HepG2 (cell line): ENCODE data around the gene NEU1. TPM values are rescaled to one million over a fixed set of nuclear protein-coding genes. Genes with fewer than 3 reads are reported as not detected.

Experiments used
- ADNP ChIP-seq: sonication (generic); formaldehyde crosslinking; IDR thresholded peaks from 2 replicates; pipeline ENCODE4 v1.4.0; 2020; ENCODE audit warnings: missing genetic modification reagents
- ARNT ChIP-seq: fragments of 450-650 bp; IDR thresholded peaks from 2 replicates; pipeline ENCODE4 v1.6.1; 2017
- FOXO4 ChIP-seq: sonication (generic); formaldehyde crosslinking; conservative IDR thresholded peaks from 2 replicates; pipeline ENCODE4 v1.8.1; 2023; ENCODE audit warnings: missing genetic modification reagents
- JUND ChIP-seq: sonication (generic); formaldehyde crosslinking; IDR thresholded peaks from 2 replicates; pipeline ENCODE4 v1.8.0; 2022; ENCODE audit warnings: mild to moderate bottlenecking, missing genetic modification reagents
- MAFG ChIP-seq: sonication (generic); formaldehyde crosslinking; IDR thresholded peaks from 2 replicates; pipeline ENCODE4 v1.5.1; 2020; ENCODE audit warnings: mild to moderate bottlenecking, missing genetic modification reagents
- MXD4 ChIP-seq: IDR thresholded peaks from 2 replicates; pipeline ENCODE4 v1.6.1; 2016; ENCODE audit warnings: mild to moderate bottlenecking, missing biosample characterization, missing genetic modification reagents
- PRPF4 ChIP-seq: fragments of 200-400 bp; formaldehyde crosslinking; IDR thresholded peaks from 2 replicates; pipeline ENCODE4 v1.6.1; 2016; ENCODE audit warnings: low read length, low read depth; ENCODE audit not compliant: poor library complexity, severe bottlenecking
- THAP9 ChIP-seq: sonication (generic); formaldehyde crosslinking; IDR thresholded peaks from 2 replicates; pipeline ENCODE4; 2020; ENCODE audit warnings: missing genetic modification reagents, mild to moderate bottlenecking, borderline replicate concordance
- ZNF263 ChIP-seq: sonication (generic); formaldehyde crosslinking; IDR thresholded peaks from 2 replicates; pipeline ENCODE4 v1.4.0; 2020; ENCODE audit warnings: missing genetic modification reagents
- ZNF276 ChIP-seq: sonication (generic); formaldehyde crosslinking; IDR thresholded peaks from 2 replicates; pipeline ENCODE4 v1.4.0; 2020; ENCODE audit warnings: mild to moderate bottlenecking, low read depth, missing genetic modification reagents
- ZNF292 ChIP-seq: sonication (generic); formaldehyde crosslinking; IDR thresholded peaks from 2 replicates; pipeline ENCODE4 v1.8.1; 2022; ENCODE audit warnings: mild to moderate bottlenecking, low read depth, missing genetic modification reagents, borderline replicate concordance
- ZNF430 ChIP-seq: sonication (generic); formaldehyde crosslinking; IDR thresholded peaks from 2 replicates; pipeline ENCODE4 v1.9.0; 2021; ENCODE audit warnings: mild to moderate bottlenecking, missing genetic modification reagents
- ZNF530 ChIP-seq: sonication (generic); formaldehyde crosslinking; IDR thresholded peaks from 2 replicates; pipeline ENCODE4 v1.5.0; 2020; ENCODE audit warnings: low read depth, mild to moderate bottlenecking, missing genetic modification reagents
- ZNF614 ChIP-seq: IDR thresholded peaks from 2 replicates; pipeline ENCODE4 v1.6.1; 2018; ENCODE audit warnings: missing biosample characterization, missing genetic modification reagents, inconsistent platforms, borderline replicate concordance
- ZNF724P ChIP-seq: sonication (generic); formaldehyde crosslinking; IDR thresholded peaks from 2 replicates; pipeline ENCODE4 v1.8.0; 2022; ENCODE audit warnings: missing genetic modification reagents, borderline replicate concordance
- ZNF781 ChIP-seq: sonication (generic); formaldehyde crosslinking; IDR thresholded peaks from 2 replicates; pipeline ENCODE4 v1.5.1; 2020; ENCODE audit warnings: borderline replicate concordance, mild to moderate bottlenecking, missing genetic modification reagents; ENCODE audit errors: not compliant biosample characterization
- ZSCAN12 ChIP-seq: sonication (generic); formaldehyde crosslinking; IDR thresholded peaks from 2 replicates; pipeline ENCODE4 v1.9.0; 2021; ENCODE audit warnings: mild to moderate bottlenecking, missing genetic modification reagents
- ZSCAN29 ChIP-seq: sonication (generic); formaldehyde crosslinking; conservative IDR thresholded peaks from 2 replicates; pipeline ENCODE4 v1.4.0; 2020; ENCODE audit warnings: mild to moderate bottlenecking, missing genetic modification reagents
- polyA plus RNA-seq, 8 experiments: library from polyadenylated mRNA; depleted of rRNA in 3 of 8; stranded (reverse) in 7 of 8; unstranded in 1 of 8; fragments of >200 nt; fragmentation: Illumina TruSeq in 4 of 8; extraction: Trizol in 4 of 8; gene quantifications; 2 replicates each; pipeline versions ENCODE4 v1.2.1 to v1.2.3, GENCODE V29; 2011 to 2016; ENCODE audit warnings: low read depth in 4 of 8, missing spikeins in 1 of 8, mixed read lengths in 1 of 8; ENCODE audit not compliant: insufficient read depth in 1 of 8
- total RNA-seq, 5 experiments: library from RNA; depleted of rRNA; stranded (reverse); fragments of >200 nt; fragmentation: Illumina TruSeq; extraction: Trizol; gene quantifications; 2 replicates each; pipeline ENCODE4 v1.2.3, GENCODE V29; 2016; ENCODE audit warnings: low read depth in 1 of 5
- TF ChIP-seq, protein P1 (sequence below): sonication (generic); formaldehyde crosslinking; IDR thresholded peaks from 2 replicates; pipeline ENCODE4 v1.4.0; 2020; ENCODE audit warnings: missing genetic modification reagents

NEU1 gene
- total and polyA plus RNA-seq, 2 of the 13 experiments (the other 11 are each of a cell fraction or from before 2014, with no cell fraction given), result 215 to 297 TPM

GRCh38 chr6:31834367-31835250, 28.0 kb downstream of the NEU1 start (continued):
- TF ChIP-seq THAP9 (CRISPR knock-in tag), result peak; percentile 83; the same call in 1 of the 2 replicates
- TF ChIP-seq ARNT, result no peak
- no peak for TF ChIP-seq PRPF4
- TF ChIP-seq MAFG, result no peak
- TF ChIP-seq ZSCAN29, result peak; percentile 67; the same call in 1 of the 2 replicates
- TF ChIP-seq ZSCAN12 (CRISPR knock-in tag), result peak; percentile 92
- TF ChIP-seq JUND, result peak; percentile 60
- peak; percentile 32; the same call in 1 of the 2 replicates for TF ChIP-seq ZNF263 (CRISPR knock-in tag)
- TF ChIP-seq ZNF276 (CRISPR knock-in tag), result 0 out of 2 replicates have a peak, but pooled peaks have one; percentile 69
- 0 out of 2 replicates have a peak, but pooled peaks have one; percentile 45 for TF ChIP-seq ADNP
- TF ChIP-seq ZNF530 (CRISPR knock-in tag), result peak; percentile 32; the same call in 1 of the 2 replicates
- TF ChIP-seq FOXO4 (CRISPR knock-in tag), result no peak
- TF ChIP-seq, protein P1, sequence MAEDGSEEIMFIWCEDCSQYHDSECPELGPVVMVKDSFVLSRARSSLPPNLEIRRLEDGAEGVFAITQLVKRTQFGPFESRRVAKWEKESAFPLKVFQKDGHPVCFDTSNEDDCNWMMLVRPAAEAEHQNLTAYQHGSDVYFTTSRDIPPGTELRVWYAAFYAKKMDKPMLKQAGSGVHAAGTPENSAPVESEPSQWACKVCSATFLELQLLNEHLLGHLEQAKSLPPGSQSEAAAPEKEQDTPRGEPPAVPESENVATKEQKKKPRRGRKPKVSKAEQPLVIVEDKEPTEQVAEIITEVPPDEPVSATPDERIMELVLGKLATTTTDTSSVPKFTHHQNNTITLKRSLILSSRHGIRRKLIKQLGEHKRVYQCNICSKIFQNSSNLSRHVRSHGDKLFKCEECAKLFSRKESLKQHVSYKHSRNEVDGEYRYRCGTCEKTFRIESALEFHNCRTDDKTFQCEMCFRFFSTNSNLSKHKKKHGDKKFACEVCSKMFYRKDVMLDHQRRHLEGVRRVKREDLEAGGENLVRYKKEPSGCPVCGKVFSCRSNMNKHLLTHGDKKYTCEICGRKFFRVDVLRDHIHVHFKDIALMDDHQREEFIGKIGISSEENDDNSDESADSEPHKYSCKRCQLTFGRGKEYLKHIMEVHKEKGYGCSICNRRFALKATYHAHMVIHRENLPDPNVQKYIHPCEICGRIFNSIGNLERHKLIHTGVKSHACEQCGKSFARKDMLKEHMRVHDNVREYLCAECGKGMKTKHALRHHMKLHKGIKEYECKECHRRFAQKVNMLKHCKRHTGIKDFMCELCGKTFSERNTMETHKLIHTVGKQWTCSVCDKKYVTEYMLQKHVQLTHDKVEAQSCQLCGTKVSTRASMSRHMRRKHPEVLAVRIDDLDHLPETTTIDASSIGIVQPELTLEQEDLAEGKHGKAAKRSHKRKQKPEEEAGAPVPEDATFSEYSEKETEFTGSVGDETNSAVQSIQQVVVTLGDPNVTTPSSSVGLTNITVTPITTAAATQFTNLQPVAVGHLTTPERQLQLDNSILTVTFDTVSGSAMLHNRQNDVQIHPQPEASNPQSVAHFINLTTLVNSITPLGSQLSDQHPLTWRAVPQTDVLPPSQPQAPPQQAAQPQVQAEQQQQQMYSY (CRISPR knock-in tag), result peak; percentile 62
- no peak for TF ChIP-seq ZNF724P (CRISPR knock-in tag)
- peak; percentile 89 for TF ChIP-seq MXD4 (CRISPR knock-in tag)
- peak; percentile 57 for TF ChIP-seq ZNF430 (CRISPR knock-in tag)
- TF ChIP-seq ZNF614 (CRISPR knock-in tag), result peak; percentile 53
- TF ChIP-seq ZNF292 (CRISPR knock-in tag), result no peak
- TF ChIP-seq ZNF781 (CRISPR knock-in tag), result peak; percentile 17
